A549 treated with CpdA at 1 μM for 4 hours (cell line): Measurements from ENCODE around the gene OR2D2. TPM values are rescaled to one million over a fixed set of nuclear protein-coding genes. Genes with fewer than 3 reads are reported as not detected.

ENCODE experiments used
- total RNA-seq: library from RNA; stranded (reverse); fragments of 200-300 nt; extraction: Qiagen RNA extraction; gene quantifications from 5 replicates; pipeline ENCODE4 v1.2.3, GENCODE V29; 2022; ENCODE audit warnings: low read depth

The OR2D2 gene, protein sequence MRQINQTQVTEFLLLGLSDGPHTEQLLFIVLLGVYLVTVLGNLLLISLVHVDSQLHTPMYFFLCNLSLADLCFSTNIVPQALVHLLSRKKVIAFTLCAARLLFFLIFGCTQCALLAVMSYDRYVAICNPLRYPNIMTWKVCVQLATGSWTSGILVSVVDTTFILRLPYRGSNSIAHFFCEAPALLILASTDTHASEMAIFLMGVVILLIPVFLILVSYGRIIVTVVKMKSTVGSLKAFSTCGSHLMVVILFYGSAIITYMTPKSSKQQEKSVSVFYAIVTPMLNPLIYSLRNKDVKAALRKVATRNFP
- not detected in 5 replicates for total RNA-seq

DNA sequence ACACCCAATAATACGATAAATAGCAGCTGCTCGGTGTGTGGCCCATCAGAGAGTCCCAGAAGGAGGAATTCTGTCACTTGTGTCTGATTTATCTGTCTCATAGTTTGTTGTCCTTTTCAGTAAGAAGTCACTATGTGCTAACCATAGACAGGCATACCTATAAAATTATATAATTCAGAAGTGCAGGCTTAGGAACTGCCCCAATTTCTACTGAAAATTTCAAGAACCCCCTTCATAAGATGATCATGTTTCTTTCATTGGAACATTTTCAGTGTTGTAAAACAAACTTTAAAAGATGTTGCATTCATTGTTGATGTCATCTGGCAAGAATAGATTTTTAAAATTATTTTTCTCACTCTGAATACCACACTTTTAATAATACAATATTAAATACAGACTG, at the start of gene OR2D2:
Gene OR2D2 (minus strand): TSS at position 101 of the 400 bp plus-strand sequence. CDS start 0 bp downstream, at position 101.

DNA sequence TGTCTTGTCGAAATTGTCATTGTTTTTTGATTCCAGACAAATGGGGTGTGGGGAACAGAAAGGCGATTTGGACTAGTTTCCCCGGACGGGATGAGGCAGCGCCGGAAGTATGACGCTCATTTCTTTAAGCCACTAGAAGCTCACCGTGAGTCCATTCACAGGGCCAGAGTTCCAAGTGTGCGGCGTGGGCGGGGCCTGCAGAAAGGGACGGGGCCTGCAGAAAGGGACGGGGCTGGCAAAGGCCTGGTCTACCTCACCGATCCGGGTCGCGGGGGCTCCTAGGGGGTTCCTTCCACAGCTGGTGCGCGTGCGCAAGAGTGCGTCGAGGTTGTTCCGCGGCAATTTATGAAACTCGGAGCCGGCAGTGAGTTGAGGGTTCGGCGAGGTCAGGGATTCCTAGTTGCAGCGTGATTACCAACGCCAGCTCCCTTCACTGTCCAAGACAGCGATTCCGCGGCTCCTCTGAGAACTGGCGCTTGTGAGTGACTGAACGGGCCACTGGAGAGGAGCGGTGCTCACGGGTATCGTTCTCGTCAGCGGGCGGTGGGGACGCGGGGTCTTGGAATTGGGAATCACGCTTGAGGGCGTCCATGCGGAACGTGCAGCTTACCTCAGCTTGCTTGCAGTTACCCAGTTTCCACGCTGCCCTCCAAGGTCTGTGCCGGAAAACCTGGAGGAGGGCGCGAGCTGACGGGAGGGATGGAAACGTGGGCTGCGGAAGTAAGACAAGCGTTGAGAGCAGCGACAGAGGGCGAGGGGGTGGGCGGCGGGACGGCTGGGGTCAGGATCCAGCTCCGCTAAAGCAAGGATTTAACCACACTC, 34.1 kb upstream of the OR2D2 start, which contains the start of gene ZNF215:
Gene ZNF215 (plus strand): TSS at position 219 of the 822 bp plus-strand sequence. CDS start 5,847 bp downstream, outside the sequence.

DNA sequence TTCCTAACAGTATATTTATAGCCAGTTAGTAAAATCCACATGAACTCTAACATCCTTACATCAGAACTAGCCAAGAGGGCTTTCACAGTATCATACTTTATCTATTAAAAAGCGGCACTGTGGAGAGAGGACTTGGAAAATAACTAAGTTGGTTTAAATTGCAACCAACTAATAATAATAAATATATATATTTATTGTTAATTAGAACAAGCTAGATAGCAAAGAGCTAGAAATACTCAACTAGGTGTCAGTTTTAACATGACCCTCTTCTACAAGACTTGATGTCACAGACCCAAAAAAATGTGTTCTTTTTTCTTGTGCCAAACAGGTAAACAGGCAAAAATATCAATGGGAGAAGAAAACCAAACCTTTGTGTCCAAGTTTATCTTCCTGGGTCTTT, 28.4 kb upstream of the OR2D2 start, which contains the start of gene OR2D3:
Gene OR2D3 (plus strand): TSS at position 301 of the 400 bp plus-strand sequence. CDS start 0 bp downstream, at position 301.

DNA sequence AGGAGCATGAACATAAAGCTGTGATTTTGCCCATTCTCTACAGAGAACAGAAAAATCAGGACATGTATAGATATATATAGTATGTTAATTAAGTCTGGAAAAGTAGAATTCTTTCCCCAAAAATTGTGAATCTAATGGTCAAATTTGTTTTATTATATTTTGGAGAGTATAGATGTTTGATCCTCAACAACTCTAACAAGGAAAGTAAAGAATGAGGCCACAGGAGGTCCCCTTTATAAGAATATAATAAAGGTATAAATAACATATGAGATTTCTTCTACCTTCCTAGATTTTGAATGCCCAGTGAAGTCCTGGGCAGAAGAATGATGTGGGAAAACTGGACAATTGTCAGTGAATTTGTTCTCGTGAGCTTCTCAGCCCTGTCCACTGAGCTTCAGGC, 16.0 kb downstream of the OR2D2 start, which contains the start of gene OR10A4:
Gene OR10A4 (plus strand): TSS at position 301 of the 400 bp plus-strand sequence. CDS start 23 bp downstream, at position 324.

DNA sequence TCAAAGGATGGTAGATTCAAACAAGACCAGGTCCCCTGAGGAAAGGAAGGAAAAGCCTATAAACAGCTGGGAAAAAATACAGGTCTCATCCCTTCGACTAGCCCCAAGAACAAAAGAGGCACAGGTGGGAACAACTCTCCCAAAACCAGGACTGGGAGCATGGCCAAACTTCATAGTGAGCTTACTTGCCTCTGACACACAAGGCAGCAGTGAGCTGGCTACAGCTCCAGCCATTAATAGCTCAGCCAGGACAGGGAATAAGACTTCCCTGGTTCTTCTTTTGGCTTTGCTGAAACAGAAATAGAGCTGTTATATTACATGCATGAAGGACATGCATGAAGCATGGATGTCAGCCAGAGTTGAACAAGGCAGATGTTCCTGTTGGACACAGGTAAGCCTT, 29.3 kb downstream of the OR2D2 start, which contains the start of gene OR10A2:
Gene OR10A2 (plus strand): TSS at position 97 of the 400 bp plus-strand sequence. CDS start 6,698 bp downstream, outside the sequence.

DNA sequence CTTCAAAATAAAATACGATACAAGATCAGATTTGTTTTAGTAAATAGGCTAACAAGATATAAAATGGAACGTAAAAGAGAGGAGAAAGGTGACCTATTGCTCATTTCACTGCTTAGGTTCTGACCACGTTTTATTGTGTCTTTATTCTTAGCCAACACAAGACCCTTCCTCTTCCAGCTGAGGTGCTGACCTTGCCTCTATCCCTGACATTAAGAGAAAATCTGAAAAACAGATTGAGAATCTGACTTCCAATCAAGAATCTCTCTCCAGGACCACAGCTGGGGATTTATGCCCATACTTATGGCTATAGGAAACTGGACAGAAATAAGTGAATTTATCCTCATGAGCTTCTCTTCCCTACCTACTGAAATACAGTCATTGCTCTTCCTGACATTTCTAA, 46.9 kb downstream of the OR2D2 start, which contains the start of gene OR10A5:
Gene OR10A5 (plus strand): TSS at position 301 of the 400 bp plus-strand sequence. CDS start 0 bp downstream, at position 301.

Other genes starting within 250 kb of the OR2D2 start
- gene DCHS1, start 236.7 kb downstream of the OR2D2 start, total RNA-seq: 0.09 to 0.14 TPM (median 0.11 TPM) in 5 replicates
- 94.0 to 119 TPM (median 109 TPM) in 5 replicates for gene MRPL17, start 209.2 kb downstream of the OR2D2 start, total RNA-seq
- 0.01 to 0.13 TPM in 2 of 5 replicates, not detected in the others for gene OR2AG2, start 120.5 kb downstream of the OR2D2 start, total RNA-seq
- not detected in 5 replicates for gene OR2AG1, start 109.5 kb downstream of the OR2D2 start, total RNA-seq
- gene OR6A2, start 92.8 kb downstream of the OR2D2 start, total RNA-seq: not detected in 5 replicates
- not detected in 5 replicates for gene OR10A5, start 46.8 kb downstream of the OR2D2 start, total RNA-seq
- gene OR10A2, start 29.4 kb downstream of the OR2D2 start, total RNA-seq: not detected in 5 replicates
- gene OR10A4, start 15.9 kb downstream of the OR2D2 start, total RNA-seq: not detected in 5 replicates
- not detected in 5 replicates for gene OR2D3, start 28.5 kb upstream of the OR2D2 start, total RNA-seq
- gene ZNF215, start 33.9 kb upstream of the OR2D2 start, total RNA-seq: 0.99 to 1.4 TPM (median 1.3 TPM) in 5 replicates
- 0.59 to 1.1 TPM (median 0.95 TPM) in 5 replicates for gene ZNF214, start 127.8 kb upstream of the OR2D2 start, total RNA-seq
- 0.05 TPM in 1 of 5 replicates, not detected in the others for gene NLRP14, start 128.0 kb upstream of the OR2D2 start, total RNA-seq
- not detected in 5 replicates for gene RBMXL2, start 196.5 kb upstream of the OR2D2 start, total RNA-seq